ENCODE results near the gene RNF13. TPM values are rescaled to one million over a fixed set of nuclear protein-coding genes. Genes with fewer than 3 reads are reported as not detected.
"Not testable (repeated sequence)": the region's sequence is repeated elsewhere in the genome, so short reads cannot be mapped to it uniquely, and the experiment has no call there.

RNF13 gene
- total RNA-seq, 1 donor from 2014 or later, result 124 TPM

DNA sequence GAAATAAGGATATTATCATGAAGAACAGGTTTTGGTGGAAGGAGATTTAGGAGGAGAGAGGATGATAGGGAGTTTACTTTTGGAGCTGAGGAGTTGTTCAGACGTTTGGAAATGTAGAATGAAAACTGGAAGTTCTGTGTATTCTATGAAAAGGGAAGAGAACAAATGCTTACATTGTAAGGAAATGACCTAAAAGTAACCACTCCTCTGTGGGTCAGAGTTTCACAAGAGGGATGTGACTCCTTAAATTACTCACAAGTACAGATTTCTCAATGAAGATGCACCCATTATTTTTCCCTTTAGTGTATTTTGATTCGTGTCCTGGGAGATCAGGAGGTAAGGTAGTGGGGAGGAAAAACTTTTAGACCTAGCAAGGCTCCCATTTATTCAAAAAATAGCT lies 4.0 kb downstream of the RNF13 start:
- H3K4me3 ChIP-seq (ENCODE audit: low read depth, low read length), result no peak overlapping the region
- TF ChIP-seq, protein P1, sequence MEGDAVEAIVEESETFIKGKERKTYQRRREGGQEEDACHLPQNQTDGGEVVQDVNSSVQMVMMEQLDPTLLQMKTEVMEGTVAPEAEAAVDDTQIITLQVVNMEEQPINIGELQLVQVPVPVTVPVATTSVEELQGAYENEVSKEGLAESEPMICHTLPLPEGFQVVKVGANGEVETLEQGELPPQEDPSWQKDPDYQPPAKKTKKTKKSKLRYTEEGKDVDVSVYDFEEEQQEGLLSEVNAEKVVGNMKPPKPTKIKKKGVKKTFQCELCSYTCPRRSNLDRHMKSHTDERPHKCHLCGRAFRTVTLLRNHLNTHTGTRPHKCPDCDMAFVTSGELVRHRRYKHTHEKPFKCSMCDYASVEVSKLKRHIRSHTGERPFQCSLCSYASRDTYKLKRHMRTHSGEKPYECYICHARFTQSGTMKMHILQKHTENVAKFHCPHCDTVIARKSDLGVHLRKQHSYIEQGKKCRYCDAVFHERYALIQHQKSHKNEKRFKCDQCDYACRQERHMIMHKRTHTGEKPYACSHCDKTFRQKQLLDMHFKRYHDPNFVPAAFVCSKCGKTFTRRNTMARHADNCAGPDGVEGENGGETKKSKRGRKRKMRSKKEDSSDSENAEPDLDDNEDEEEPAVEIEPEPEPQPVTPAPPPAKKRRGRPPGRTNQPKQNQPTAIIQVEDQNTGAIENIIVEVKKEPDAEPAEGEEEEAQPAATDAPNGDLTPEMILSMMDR (IDR thresholded peaks at IDR 0.05; ENCODE audit: insufficient read depth, low read length, severe bottlenecking), result no peak
- no peaks in the 10 kb centered on the region for H3K27me3 ChIP-seq (ENCODE audit: control insufficient read depth, insufficient read depth, low read length)
- no peaks in the 10 kb centered on the region for H3K36me3 ChIP-seq (ENCODE audit: control insufficient read depth, insufficient read depth, low read length)
- FAIRE-seq, result no peak
- peak; percentile 89 for DNase-seq (ENCODE audit: low read depth)

DNA sequence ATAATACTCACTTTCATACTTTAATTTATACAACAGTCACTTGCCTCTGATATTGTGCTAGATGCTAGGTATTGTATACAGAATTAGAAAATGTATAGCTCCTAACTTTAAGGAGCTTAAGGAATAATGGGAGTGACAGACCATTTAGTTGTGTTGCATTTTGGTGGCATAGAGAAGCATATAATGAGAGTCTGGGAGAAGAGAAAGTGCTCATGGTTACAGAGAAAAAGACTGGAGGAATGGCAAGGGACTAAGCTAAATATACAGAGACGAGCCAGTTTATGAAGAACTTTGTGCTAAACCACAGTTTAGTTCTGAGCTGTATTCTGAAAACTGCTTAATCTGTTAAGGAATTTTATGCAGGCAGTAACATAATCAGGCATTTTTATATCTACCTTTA lies 6.4 kb downstream of the RNF13 start:
- Histone ChIP-seq H3K4me3 (ENCODE audit: low read depth, low read length) (no peak overlapping the region), H3K36me3 (ENCODE audit: control insufficient read depth, insufficient read depth, low read length) (no peaks in the 10 kb centered on the region), H3K27me3 (ENCODE audit: control insufficient read depth, insufficient read depth, low read length) (no peaks in the 10 kb centered on the region)
- TF ChIP-seq, protein P1 (IDR thresholded peaks at IDR 0.05; ENCODE audit: insufficient read depth, low read length, severe bottlenecking), result no peak
- DNase-seq (ENCODE audit: low read depth) (no peak), FAIRE-seq (no peak)

DNA sequence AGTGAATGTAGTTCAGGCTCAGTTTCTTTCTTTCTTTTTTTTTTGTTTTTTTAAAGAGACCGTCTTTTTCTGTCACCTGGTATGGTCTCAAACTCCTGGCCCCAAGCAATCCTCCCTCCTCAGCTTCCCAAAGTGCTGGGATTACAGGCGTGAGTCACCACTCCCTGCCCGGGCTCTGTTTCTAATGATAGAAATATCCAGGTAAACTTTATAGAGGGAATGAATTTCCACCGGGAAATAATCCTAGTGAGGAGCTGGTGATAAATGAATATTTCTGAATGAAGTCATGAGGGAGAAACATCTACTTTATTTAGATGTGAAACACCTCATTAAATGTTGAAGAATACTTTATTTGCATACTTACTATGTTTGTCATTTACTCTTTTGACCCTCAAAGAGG lies 7.2 kb downstream of the RNF13 start:
- no peak for FAIRE-seq
- Histone ChIP-seq H3K27me3 (ENCODE audit: control insufficient read depth, insufficient read depth, low read length) (no peaks in the 10 kb centered on the region), H3K4me3 (ENCODE audit: low read depth, low read length) (no peak overlapping the region), H3K36me3 (ENCODE audit: control insufficient read depth, insufficient read depth, low read length) (no peaks in the 10 kb centered on the region)
- peak; percentile 40 for DNase-seq (ENCODE audit: low read depth)
- TF ChIP-seq, protein P1 (IDR thresholded peaks at IDR 0.05; ENCODE audit: insufficient read depth, low read length, severe bottlenecking), result no peak

DNA sequence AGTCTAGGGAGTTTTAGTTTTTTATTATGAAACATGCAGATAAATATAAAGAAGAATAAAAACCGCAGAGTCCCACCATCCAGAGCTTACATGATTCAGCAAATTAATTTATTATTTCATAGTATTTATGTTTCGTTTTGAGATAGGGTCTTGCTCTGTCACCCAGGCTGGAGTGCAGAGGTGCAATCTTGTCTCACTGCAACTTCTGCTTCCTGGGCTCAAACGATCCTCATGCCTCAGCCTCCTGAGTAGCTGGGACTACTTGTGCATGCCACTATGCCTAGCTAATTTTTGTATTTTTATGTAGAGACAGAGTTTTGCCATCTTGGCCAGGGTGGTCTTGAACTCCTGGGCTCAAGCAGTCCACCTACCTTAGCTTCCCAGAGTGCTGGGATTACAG lies 13.6 kb downstream of the RNF13 start:
- no peaks in the 10 kb centered on the region for H3K27me3 ChIP-seq (ENCODE audit: control insufficient read depth, insufficient read depth, low read length)
- H3K4me3 ChIP-seq (ENCODE audit: low read depth, low read length), result no peak overlapping the region
- no peak for FAIRE-seq
- TF ChIP-seq, protein P1 (IDR thresholded peaks at IDR 0.05; ENCODE audit: insufficient read depth, low read length, severe bottlenecking), result no peak
- no peak for DNase-seq (ENCODE audit: low read depth)
- no peaks in the 10 kb centered on the region for H3K36me3 ChIP-seq (ENCODE audit: control insufficient read depth, insufficient read depth, low read length)

DNA sequence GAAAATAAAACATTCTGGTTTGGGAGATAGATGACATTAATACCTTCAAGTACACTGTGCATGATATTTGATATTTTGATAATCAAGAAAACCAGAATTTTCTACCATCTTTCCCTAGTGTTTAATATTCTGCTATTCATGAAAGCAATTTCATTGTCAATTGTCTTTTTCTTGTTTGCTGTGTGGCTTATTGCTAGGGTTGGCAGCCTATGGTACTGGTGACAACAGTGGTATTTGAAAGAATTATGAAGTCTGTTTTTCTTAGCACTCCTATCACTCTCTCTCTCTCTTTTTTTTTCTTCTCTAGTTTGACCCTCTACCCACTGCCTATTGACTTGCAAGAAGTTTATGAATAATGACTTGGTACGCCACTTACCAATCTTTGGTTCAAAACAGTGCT lies 15.4 kb downstream of the RNF13 start:
- H3K36me3 ChIP-seq (ENCODE audit: control insufficient read depth, insufficient read depth, low read length), result no peaks in the 10 kb centered on the region
- H3K27me3 ChIP-seq (ENCODE audit: control insufficient read depth, insufficient read depth, low read length), result no peaks in the 10 kb centered on the region
- no peak overlapping the region for H3K4me3 ChIP-seq (ENCODE audit: low read depth, low read length)
- no peak for DNase-seq (ENCODE audit: low read depth)
- TF ChIP-seq, protein P1 (IDR thresholded peaks at IDR 0.05; ENCODE audit: insufficient read depth, low read length, severe bottlenecking), result no peak
- FAIRE-seq, result no peak

DNA sequence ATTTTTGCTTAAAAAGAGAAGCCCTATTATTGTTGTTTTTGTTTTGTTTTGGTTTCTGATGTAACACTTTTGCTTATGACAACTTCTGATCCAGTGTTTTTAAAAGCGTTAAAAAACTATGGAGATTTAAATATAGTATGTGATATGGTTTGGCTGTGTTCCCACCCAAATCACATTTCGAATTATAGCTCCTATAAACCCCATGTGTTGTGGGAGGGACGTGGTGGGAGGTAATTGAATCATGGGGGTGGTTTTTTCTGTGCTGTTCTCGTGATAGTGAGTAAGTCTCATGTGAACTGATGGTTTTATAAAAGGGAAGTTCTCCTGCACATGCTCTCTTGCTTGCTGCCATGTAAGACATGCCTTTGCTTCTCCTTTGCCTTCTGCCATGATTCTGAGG lies 16.6 kb downstream of the RNF13 start:
- H3K4me3 ChIP-seq (ENCODE audit: low read depth, low read length); H3K36me3 ChIP-seq (ENCODE audit: control insufficient read depth, insufficient read depth, low read length); H3K27me3 ChIP-seq (ENCODE audit: control insufficient read depth, insufficient read depth, low read length); DNase-seq (ENCODE audit: low read depth); FAIRE-seq: not testable (repeated sequence)

All from bronchial epithelial cell (primary cell).